CD4-positive, alpha-beta T cell treated with Interleukin-12 subunit alpha and Interleukin-12 subunit beta, for 1 hour (primary cell): ENCODE results near the gene AGER.
A peak's percentile ranks its signal among the peaks of the same experiment; 100 is the strongest.

Experiments
- DNase-seq: peaks from one replicate; pipeline ENCODE4 v3.0.0-alpha.2; 2020

Gene AGER

GRCh38 chr6:32185681-32186131 is 1.7 kb upstream of the AGER start:
- peak; percentile 76 for DNase-seq

- no peak for DNase-seq
Measured at GRCh38 chr6:32183483-32184083, 470 bp downstream of the AGER start.

- DNase-seq: no peak
Measured at GRCh38 chr6:32183030-32183429, 1.0 kb downstream of the AGER start.

- no peak for DNase-seq
Measured at GRCh38 chr6:32182555-32182981, 1.5 kb downstream of the AGER start.

- no peak for DNase-seq
Measured at GRCh38 chr6:32181915-32182529, 2.0 kb downstream of the AGER start.

- DNase-seq: no peak
Measured at GRCh38 chr6:32181148-32181702, 2.8 kb downstream of the AGER start.

- no peak for DNase-seq
Measured at GRCh38 chr6:32179766-32180405, 4.2 kb downstream of the AGER start.

- no peak for DNase-seq
Measured at GRCh38 chr6:32178547-32179440, 5.3 kb downstream of the AGER start.

GRCh38 chr6:32177788-32178546 is 6.1 kb downstream of the AGER start, which contains the start of gene RNF5:
RNF5 (plus strand) TSS chr6:32178405; CDS start chr6:32178512, 107 bp downstream.
- peak; percentile 99 for DNase-seq

GRCh38 chr6:32177183-32177787 is 6.8 kb downstream of the AGER start:
- DNase-seq: peak; percentile 69

- DNase-seq: no peak
Measured at GRCh38 chr6:32176476-32177182, 7.4 kb downstream of the AGER start.

GRCh38 chr6:32175711-32176475 is 8.2 kb downstream of the AGER start, which contains the start of gene AGPAT1:
AGPAT1 (minus strand) TSS chr6:32176084; CDS start chr6:32171496, 4,588 bp downstream.
- DNase-seq: peak; percentile 97

GRCh38 chr6:32175322-32175710 is 8.7 kb downstream of the AGER start:
- DNase-seq: no peak

GRCh38 chr6:32174416-32174815 is 9.6 kb downstream of the AGER start:
- no peak for DNase-seq

- no peak for DNase-seq
Measured at GRCh38 chr6:32173051-32173727, 10.9 kb downstream of the AGER start.

GRCh38 chr6:32171234-32171633 is 12.8 kb downstream of the AGER start:
- no peak for DNase-seq

GRCh38 chr6:32170294-32170693 is 13.8 kb downstream of the AGER start:
- DNase-seq: no peak

GRCh38 chr6:32168807-32169591 is 15.1 kb downstream of the AGER start:
- DNase-seq: no peak

GRCh38 chr6:32168350-32168749 is 15.7 kb downstream of the AGER start:
- DNase-seq: no peak
